AG10803 (cell line): Measurements from ENCODE around the gene NCKAP5.
"Not testable (repeated sequence)": the region's sequence is repeated elsewhere in the genome, so short reads cannot be mapped to it uniquely, and the experiment has no call there.

ENCODE experiments used
- DNase-seq: peaks from one replicate; pipeline ENCODE4 v3.0.0; 2010; ENCODE audit warnings: low read depth
- H3K4me3 ChIP-seq: 2 replicates; pipeline ENCODE4 v1.5.1; 2011; ENCODE audit warnings: mild to moderate bottlenecking, low read length, control low read depth
- CTCF ChIP-seq: conservative IDR thresholded peaks from 2 replicates; pipeline ENCODE4 v1.5.1; 2011; ENCODE audit warnings: mild to moderate bottlenecking, low read length, control low read depth, inconsistent platforms

The NCKAP5 gene

GRCh38 chr2:133483181-133483580 is 85.1 kb downstream of the NCKAP5 start:
- no peak for DNase-seq
- H3K4me3 ChIP-seq: no peak overlapping the region
- no peak for TF ChIP-seq CTCF

GRCh38 chr2:133480707-133481429 is 87.4 kb downstream of the NCKAP5 start:
- no peak for TF ChIP-seq CTCF
- H3K4me3 ChIP-seq: no peak overlapping the region
- no peak for DNase-seq

- no peak overlapping the region for H3K4me3 ChIP-seq
- no peak for TF ChIP-seq CTCF
- no peak for DNase-seq
Measured at GRCh38 chr2:133477616-133477990, 90.7 kb downstream of the NCKAP5 start.

- DNase-seq: no peak
- TF ChIP-seq CTCF: no peak
- H3K4me3 ChIP-seq: no peak overlapping the region
Measured at GRCh38 chr2:133476931-133477615, 91.2 kb downstream of the NCKAP5 start.

GRCh38 chr2:133476286-133476685 is 92.0 kb downstream of the NCKAP5 start:
- DNase-seq: no peak
- no peak for TF ChIP-seq CTCF
- H3K4me3 ChIP-seq: no peak overlapping the region

GRCh38 chr2:133475610-133476009 is 92.7 kb downstream of the NCKAP5 start:
- TF ChIP-seq CTCF: no peak
- no peak overlapping the region for H3K4me3 ChIP-seq
- DNase-seq: no peak

GRCh38 chr2:133470446-133470845 is 97.8 kb downstream of the NCKAP5 start:
- DNase-seq, H3K4me3 ChIP-seq: not testable (repeated sequence)
